Spleen (tissue), 7 donors: Measurements from ENCODE around the gene SLC39A11.

Experiments used
- CTCF ChIP-seq, 11 experiments: fragments of 200-600 bp in 7 of 11; fragments of 450-650 bp in 4 of 11; sonication (generic) in 4 of 11; IDR thresholded peaks in 8 of 11; conservative IDR thresholded peaks in 3 of 11; 1 replicate in 7 of 11; 2 replicates in 4 of 11; pipeline versions ENCODE4 v1.4.0 to v1.8.0; 2016 to 2021; ENCODE audit warnings: antibody characterized with exemption in 11 of 11, inconsistent platforms in 4 of 11, mild to moderate bottlenecking in 1 of 11
- POLR2A ChIP-seq, 3 donors: fragments of 450-650 bp; IDR thresholded peaks; one replicate each; pipeline ENCODE4 v1.5.1; 2017; ENCODE audit warnings: antibody characterized with exemption in 3 of 3, mild to moderate bottlenecking in 1 of 3
- donor health status: DM: no; HTN: no; CAD: no; lungs with moderate emphysema.
- donor health status: DM: no; HTN: no; CAD: no.
- donor health status: DM: no; HTN: no; CAD: no.

- TF ChIP-seq CTCF (IDR thresholded peaks at IDR 0.05 in 8 of 11, conservative IDR thresholded peaks at IDR 0.05 in 3 of 11) (no peak), POLR2A (IDR thresholded peaks at IDR 0.05) (no peak)
Observed at GRCh38 chr17:72977771-72978417, 114.6 kb downstream of the SLC39A11 start.
